Heart left ventricle (tissue), 13 donors: ENCODE data around the gene ARFGAP2.
"Not testable (repeated sequence)": the region's sequence is repeated elsewhere in the genome, so short reads cannot be mapped to it uniquely, and the experiment has no call there.

Experiments used
- POLR2A ChIP-seq, 2 donors: fragments of 450-650 bp; IDR thresholded peaks; one replicate each; pipeline ENCODE4 v1.6.1; 2017; ENCODE audit warnings: antibody characterized with exemption in 2 of 2, mild to moderate bottlenecking in 2 of 2, moderate library complexity in 2 of 2
- TF ChIP-seq, protein P1 (sequence below), 12 donors: fragments of 200-600 bp; sonication (generic) in 4 of 12; IDR thresholded peaks; one replicate each; pipeline versions ENCODE4 v1.5.0 to v1.8.0; 2018 to 2022; ENCODE audit warnings: antibody characterized with exemption in 12 of 12, mild to moderate bottlenecking in 5 of 12
- donor health status: ischemic (EF 13 %, LVEDD 7.1; RV severe dilation, severe dysfunction).
- donor health status: DM: no; HTN: yes; CAD: no.
- donor health status: DM: no; HTN: no; CAD: no.
- donor health status: ischemic (EF 25% LVEDD 6.9; RV normal size, moderate dysfunction).
- donor health status: ischemic (EF 25% LVEDD 5.7; RV mildly dilated, moderate dysfunction).
- donor health status: ischemic (EF 35%, LVEDD 5.7; RV mildly dilated, moderate dysfunction).
- donor health status: nonischemic (EF 11% LVEDD 7.7; RV severe dilation, severe dysfunction).
- donor health status: DM: yes; HTN: yes; CAD: no.
- donor health status: PGD.
- donor health status: ischemic (EF 29% LVEDD 5.4; RV normal size, mild dysfunction).
- donor health status: nonischemic (EF 23%, LVEDD 6.1; RV moderate dilation, normal function).

DNA sequence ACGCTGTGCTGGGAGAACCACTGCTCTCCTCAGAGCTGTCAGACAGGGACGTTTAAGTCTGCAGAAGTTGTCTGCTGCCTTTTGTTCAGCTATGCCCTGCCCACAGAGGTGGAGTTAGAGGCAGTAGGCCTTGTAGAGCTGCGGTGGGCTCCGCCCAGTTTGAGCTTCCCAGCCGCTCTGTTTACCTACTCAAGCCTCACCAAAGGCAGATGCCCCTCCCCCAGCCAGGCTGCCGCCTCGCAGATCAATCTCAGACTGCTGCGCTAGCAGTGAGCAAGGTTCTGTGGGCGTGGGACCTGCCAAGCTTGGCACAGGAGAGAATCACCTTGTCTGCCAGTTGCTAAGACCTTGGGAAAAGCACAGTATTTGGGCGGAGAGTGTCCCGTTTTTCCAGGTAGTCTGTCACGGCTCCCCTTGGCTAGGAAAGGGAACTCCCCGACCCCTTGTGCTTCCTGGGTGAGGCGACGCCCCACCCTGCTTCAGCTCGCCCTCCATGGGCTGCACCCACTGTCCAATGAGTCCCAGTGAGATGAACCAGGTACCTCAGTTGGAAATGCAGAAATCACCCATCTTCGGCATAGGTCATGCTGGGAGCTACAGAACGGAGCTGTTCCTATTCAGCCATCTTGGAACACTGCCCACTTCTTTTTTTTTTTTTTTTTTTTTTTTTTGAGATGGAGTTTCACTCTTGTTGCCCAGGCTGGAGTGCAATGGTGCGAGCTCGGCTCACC lies 57.6 kb downstream of the ARFGAP2 start:
- TF ChIP-seq, protein P1, sequence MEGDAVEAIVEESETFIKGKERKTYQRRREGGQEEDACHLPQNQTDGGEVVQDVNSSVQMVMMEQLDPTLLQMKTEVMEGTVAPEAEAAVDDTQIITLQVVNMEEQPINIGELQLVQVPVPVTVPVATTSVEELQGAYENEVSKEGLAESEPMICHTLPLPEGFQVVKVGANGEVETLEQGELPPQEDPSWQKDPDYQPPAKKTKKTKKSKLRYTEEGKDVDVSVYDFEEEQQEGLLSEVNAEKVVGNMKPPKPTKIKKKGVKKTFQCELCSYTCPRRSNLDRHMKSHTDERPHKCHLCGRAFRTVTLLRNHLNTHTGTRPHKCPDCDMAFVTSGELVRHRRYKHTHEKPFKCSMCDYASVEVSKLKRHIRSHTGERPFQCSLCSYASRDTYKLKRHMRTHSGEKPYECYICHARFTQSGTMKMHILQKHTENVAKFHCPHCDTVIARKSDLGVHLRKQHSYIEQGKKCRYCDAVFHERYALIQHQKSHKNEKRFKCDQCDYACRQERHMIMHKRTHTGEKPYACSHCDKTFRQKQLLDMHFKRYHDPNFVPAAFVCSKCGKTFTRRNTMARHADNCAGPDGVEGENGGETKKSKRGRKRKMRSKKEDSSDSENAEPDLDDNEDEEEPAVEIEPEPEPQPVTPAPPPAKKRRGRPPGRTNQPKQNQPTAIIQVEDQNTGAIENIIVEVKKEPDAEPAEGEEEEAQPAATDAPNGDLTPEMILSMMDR (IDR thresholded peaks at IDR 0.05): not testable (repeated sequence)
- not testable (repeated sequence) for TF ChIP-seq POLR2A (IDR thresholded peaks at IDR 0.05)
